ENCODE data around the gene HIPK3.
"Not testable (repeated sequence)": the region's sequence is repeated elsewhere in the genome, so short reads cannot be mapped to it uniquely, and the experiment has no call there.

HIPK3 gene

DNA sequence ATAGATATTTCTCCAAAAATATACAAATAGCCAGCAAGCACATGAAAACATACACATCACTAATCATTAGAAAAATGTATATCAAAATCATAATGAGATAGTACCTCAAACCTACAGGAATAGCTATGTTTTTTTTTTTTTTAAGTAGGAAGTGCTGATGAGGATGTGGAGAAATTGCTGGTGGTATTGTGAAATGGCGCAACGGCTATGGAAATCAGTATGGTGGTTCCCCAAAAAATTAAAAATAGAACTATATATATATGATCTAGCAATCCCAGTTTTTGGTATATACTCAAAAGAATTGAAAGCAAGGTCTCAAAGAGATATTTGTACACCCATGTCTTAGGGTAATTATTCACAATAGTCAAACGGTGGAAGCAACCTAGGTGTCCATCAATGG, 46.0 kb upstream of the HIPK3 start:
- no peaks in the 10 kb centered on the region for H3K36me3 ChIP-seq (ENCODE audit: insufficient read depth, low read length)
- H3K27ac ChIP-seq (ENCODE audit: low read length): no peak overlapping the region
- ATAC-seq (ENCODE audit: insufficient read depth, low read depth): no peak
- H2AFZ ChIP-seq (ENCODE audit: low read depth, low read length): no peak overlapping the region
- TF ChIP-seq, protein P1, sequence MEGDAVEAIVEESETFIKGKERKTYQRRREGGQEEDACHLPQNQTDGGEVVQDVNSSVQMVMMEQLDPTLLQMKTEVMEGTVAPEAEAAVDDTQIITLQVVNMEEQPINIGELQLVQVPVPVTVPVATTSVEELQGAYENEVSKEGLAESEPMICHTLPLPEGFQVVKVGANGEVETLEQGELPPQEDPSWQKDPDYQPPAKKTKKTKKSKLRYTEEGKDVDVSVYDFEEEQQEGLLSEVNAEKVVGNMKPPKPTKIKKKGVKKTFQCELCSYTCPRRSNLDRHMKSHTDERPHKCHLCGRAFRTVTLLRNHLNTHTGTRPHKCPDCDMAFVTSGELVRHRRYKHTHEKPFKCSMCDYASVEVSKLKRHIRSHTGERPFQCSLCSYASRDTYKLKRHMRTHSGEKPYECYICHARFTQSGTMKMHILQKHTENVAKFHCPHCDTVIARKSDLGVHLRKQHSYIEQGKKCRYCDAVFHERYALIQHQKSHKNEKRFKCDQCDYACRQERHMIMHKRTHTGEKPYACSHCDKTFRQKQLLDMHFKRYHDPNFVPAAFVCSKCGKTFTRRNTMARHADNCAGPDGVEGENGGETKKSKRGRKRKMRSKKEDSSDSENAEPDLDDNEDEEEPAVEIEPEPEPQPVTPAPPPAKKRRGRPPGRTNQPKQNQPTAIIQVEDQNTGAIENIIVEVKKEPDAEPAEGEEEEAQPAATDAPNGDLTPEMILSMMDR (IDR thresholded peaks at IDR 0.05; ENCODE audit: borderline replicate concordance, extremely low read depth, low read length, poor library complexity, severe bottlenecking): no peak
- TF ChIP-seq EZH2 (IDR thresholded peaks at IDR 0.05; ENCODE audit: borderline replicate concordance, low read depth, low read length, severe bottlenecking): no peak
- H3K4me1 ChIP-seq (ENCODE audit: insufficient read depth, low read length): no peaks in the 10 kb centered on the region
- H3K79me2 ChIP-seq (ENCODE audit: insufficient read depth, low read length): no peaks in the 10 kb centered on the region
- no peak overlapping the region for H3K9ac ChIP-seq (ENCODE audit: low read depth, low read length)
- no peak for DNase-seq
- no peaks in the 10 kb centered on the region for H3K9me3 ChIP-seq (ENCODE audit: insufficient read depth, low read length, severe bottlenecking)
- H3K4me3 ChIP-seq (ENCODE audit: low read depth in 1 of 2, low read length in 2 of 2): no peak overlapping the region
- H3K27me3 ChIP-seq (ENCODE audit: insufficient read depth, low read length, poor library complexity): no peaks in the 10 kb centered on the region
- H3K4me2 ChIP-seq (ENCODE audit: insufficient read depth, low read length): no peak overlapping the region
- H4K20me1 ChIP-seq (ENCODE audit: insufficient read depth, low read length): no peaks in the 10 kb centered on the region

DNA sequence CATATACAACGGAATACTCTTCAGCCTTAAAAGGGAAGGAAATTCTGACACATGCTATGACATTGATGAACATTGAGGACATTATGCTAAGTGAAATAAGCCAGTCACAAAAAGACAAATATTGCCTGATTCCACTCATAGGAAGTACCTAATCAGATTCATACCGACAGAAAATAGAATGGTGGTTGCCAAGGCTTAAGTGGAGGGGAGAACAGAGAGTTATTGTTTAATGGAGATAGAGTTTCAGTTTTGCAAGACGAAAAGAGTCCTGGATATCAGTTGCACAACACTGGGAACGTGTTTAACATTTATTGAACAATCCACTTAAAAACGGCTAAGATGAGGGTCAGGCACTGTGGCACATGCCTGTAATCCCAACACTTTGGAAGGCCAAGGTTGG, 45.6 kb upstream of the HIPK3 start:
- no peaks in the 10 kb centered on the region for H3K27me3 ChIP-seq (ENCODE audit: insufficient read depth, low read length, poor library complexity)
- H4K20me1 ChIP-seq (ENCODE audit: insufficient read depth, low read length): no peaks in the 10 kb centered on the region
- no peaks in the 10 kb centered on the region for H3K36me3 ChIP-seq (ENCODE audit: insufficient read depth, low read length)
- H3K27ac ChIP-seq (ENCODE audit: low read length): no peak overlapping the region
- no peak overlapping the region for H2AFZ ChIP-seq (ENCODE audit: low read depth, low read length)
- ATAC-seq (ENCODE audit: insufficient read depth, low read depth): no peak
- no peak overlapping the region for H3K4me2 ChIP-seq (ENCODE audit: insufficient read depth, low read length)
- TF ChIP-seq EZH2 (IDR thresholded peaks at IDR 0.05; ENCODE audit: borderline replicate concordance, low read depth, low read length, severe bottlenecking): no peak
- TF ChIP-seq, protein P1 (IDR thresholded peaks at IDR 0.05; ENCODE audit: borderline replicate concordance, extremely low read depth, low read length, poor library complexity, severe bottlenecking): no peak
- no peak for DNase-seq
- H3K9me3 ChIP-seq (ENCODE audit: insufficient read depth, low read length, severe bottlenecking): no peaks in the 10 kb centered on the region
- H3K79me2 ChIP-seq (ENCODE audit: insufficient read depth, low read length): no peaks in the 10 kb centered on the region
- H3K4me3 ChIP-seq (ENCODE audit: low read depth in 1 of 2, low read length in 2 of 2): no peak overlapping the region
- H3K9ac ChIP-seq (ENCODE audit: low read depth, low read length): no peak overlapping the region
- no peaks in the 10 kb centered on the region for H3K4me1 ChIP-seq (ENCODE audit: insufficient read depth, low read length)

DNA sequence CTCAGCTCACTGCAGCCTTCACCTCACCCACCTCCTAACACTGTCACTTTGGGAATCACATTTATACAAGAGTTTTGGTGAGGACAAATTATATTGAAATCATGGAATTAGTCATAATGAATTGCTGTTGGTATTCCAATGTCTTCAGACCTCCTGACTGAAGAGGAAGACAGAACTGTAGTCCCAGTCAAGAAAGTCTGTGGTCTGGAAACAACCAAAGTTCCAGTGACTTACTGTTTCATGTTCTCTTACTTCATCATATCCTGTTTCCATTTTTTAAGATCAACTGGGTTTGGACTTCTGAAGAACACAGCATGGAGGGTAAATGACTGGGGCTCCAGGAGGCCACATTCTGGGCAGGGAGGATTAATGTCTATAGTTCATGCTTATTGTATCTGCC, 43.0 kb upstream of the HIPK3 start:
- no peaks in the 10 kb centered on the region for H3K79me2 ChIP-seq (ENCODE audit: insufficient read depth, low read length)
- H3K9ac ChIP-seq (ENCODE audit: low read depth, low read length): no peak overlapping the region
- no peaks in the 10 kb centered on the region for H4K20me1 ChIP-seq (ENCODE audit: insufficient read depth, low read length)
- H3K4me1 ChIP-seq (ENCODE audit: insufficient read depth, low read length): no peaks in the 10 kb centered on the region
- 0 out of 3 replicates have a peak, but pooled peaks have one; percentile 27 for ATAC-seq (ENCODE audit: insufficient read depth, low read depth)
- no peaks in the 10 kb centered on the region for H3K36me3 ChIP-seq (ENCODE audit: insufficient read depth, low read length)
- H3K27ac ChIP-seq (ENCODE audit: low read length): no peak overlapping the region
- H3K4me2 ChIP-seq (ENCODE audit: insufficient read depth, low read length): no peak overlapping the region
- no peak overlapping the region for H2AFZ ChIP-seq (ENCODE audit: low read depth, low read length)
- TF ChIP-seq EZH2 (IDR thresholded peaks at IDR 0.05; ENCODE audit: borderline replicate concordance, low read depth, low read length, severe bottlenecking): no peak
- no peak overlapping the region for H3K4me3 ChIP-seq (ENCODE audit: low read depth in 1 of 2, low read length in 2 of 2)
- H3K27me3 ChIP-seq (ENCODE audit: insufficient read depth, low read length, poor library complexity): no peaks in the 10 kb centered on the region
- no peaks in the 10 kb centered on the region for H3K9me3 ChIP-seq (ENCODE audit: insufficient read depth, low read length, severe bottlenecking)
- no peak for DNase-seq

DNA sequence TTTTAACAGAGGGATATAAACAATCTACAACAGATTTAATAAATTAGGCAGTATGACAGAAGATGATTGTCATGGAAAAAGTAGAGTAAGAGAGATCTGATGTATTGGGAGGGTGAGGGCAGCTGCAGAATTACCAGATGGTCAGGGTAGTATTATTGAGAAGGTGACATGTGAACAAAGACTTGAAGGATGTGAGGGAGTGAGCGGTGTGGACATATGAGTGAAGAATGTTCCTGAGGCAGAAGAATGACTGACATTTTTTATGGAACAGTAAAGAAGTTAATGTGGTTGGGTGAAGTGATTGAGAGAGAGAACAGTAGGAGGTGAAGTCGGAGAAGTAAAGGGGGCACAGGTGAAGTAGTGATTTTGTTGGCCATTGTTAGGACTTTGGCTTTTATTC, 42.4 kb upstream of the HIPK3 start:
- ATAC-seq (ENCODE audit: insufficient read depth, low read depth) (no peak), DNase-seq (no peak)
- Histone ChIP-seq H3K4me1 (ENCODE audit: insufficient read depth, low read length) (no peaks in the 10 kb centered on the region), H3K9me3 (ENCODE audit: insufficient read depth, low read length, severe bottlenecking) (no peaks in the 10 kb centered on the region), H3K4me3 (ENCODE audit: low read depth in 1 of 2, low read length in 2 of 2) (no peak overlapping the region), H3K27ac (ENCODE audit: low read length) (no peak overlapping the region), H3K79me2 (ENCODE audit: insufficient read depth, low read length) (no peaks in the 10 kb centered on the region), H4K20me1 (ENCODE audit: insufficient read depth, low read length) (no peaks in the 10 kb centered on the region), H3K9ac (ENCODE audit: low read depth, low read length) (no peak overlapping the region), H3K4me2 (ENCODE audit: insufficient read depth, low read length) (no peak overlapping the region), H3K27me3 (ENCODE audit: insufficient read depth, low read length, poor library complexity) (no peaks in the 10 kb centered on the region), H2AFZ (ENCODE audit: low read depth, low read length) (no peak overlapping the region), H3K36me3 (ENCODE audit: insufficient read depth, low read length) (no peaks in the 10 kb centered on the region)
- TF ChIP-seq, protein P1 (IDR thresholded peaks at IDR 0.05; ENCODE audit: borderline replicate concordance, extremely low read depth, low read length, poor library complexity, severe bottlenecking): no peak
- no peak for TF ChIP-seq EZH2 (IDR thresholded peaks at IDR 0.05; ENCODE audit: borderline replicate concordance, low read depth, low read length, severe bottlenecking)

DNA sequence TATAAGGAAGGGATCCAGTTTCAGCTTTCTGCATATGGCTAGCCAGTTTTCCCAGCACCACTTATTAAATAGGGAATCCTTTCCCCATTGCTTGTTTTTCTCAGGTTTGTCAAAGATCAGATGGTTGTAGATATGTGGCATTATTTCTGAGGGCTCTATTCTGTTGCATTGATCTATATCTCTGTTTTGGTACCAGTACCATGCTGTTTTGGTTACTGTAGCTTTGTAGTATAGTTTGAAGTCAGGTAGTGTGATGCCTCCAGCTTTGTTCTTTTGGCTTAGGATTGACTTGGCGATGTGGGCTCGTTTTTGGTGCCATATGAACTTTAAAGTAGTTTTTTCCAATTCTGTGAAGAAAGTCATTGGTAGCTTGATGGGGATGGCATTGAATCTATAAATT, 40.5 kb upstream of the HIPK3 start:
- ATAC-seq (ENCODE audit: insufficient read depth, low read depth); H3K9ac ChIP-seq (ENCODE audit: low read depth, low read length); H3K27ac ChIP-seq (ENCODE audit: low read length); H3K79me2 ChIP-seq (ENCODE audit: insufficient read depth, low read length); H3K9me3 ChIP-seq (ENCODE audit: insufficient read depth, low read length, severe bottlenecking); H2AFZ ChIP-seq (ENCODE audit: low read depth, low read length); H3K36me3 ChIP-seq (ENCODE audit: insufficient read depth, low read length); DNase-seq; H3K4me2 ChIP-seq (ENCODE audit: insufficient read depth, low read length); H3K4me3 ChIP-seq (ENCODE audit: low read depth in 1 of 2, low read length in 2 of 2); H4K20me1 ChIP-seq (ENCODE audit: insufficient read depth, low read length); H3K4me1 ChIP-seq (ENCODE audit: insufficient read depth, low read length); H3K27me3 ChIP-seq (ENCODE audit: insufficient read depth, low read length, poor library complexity): not testable (repeated sequence)
